HG02642 (cell line): Measurements from ENCODE around the gene PRKCA.

Source experiments
- ATAC-seq: cut with Tn5 transposase; IDR thresholded peaks from one replicate; pipeline ENCODE4 v1.9.1; 2021; ENCODE audit warnings: mild to moderate bottlenecking; ENCODE audit not compliant: unreplicated experiment, poor library complexity

Gene PRKCA

DNA sequence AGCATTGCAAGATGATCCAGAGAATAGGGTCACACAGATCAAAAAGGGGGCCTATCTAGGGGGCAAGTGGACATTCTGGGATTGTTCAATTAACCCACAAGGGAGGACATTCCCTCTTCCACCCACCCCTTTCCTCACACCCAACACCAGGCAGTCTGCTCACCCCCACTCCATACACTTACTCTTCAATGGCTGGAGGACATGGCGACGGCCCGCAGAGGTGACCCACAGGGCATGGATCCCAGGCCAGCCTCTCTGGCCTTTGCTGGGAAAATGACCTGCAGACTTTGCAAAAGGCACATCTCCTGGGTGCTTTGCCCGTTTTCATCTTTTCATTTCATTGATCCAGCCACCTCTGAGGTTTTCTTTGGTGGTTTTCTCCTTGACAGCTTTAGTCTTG, 530.8 kb downstream of the PRKCA start:
- no peak for ATAC-seq

DNA sequence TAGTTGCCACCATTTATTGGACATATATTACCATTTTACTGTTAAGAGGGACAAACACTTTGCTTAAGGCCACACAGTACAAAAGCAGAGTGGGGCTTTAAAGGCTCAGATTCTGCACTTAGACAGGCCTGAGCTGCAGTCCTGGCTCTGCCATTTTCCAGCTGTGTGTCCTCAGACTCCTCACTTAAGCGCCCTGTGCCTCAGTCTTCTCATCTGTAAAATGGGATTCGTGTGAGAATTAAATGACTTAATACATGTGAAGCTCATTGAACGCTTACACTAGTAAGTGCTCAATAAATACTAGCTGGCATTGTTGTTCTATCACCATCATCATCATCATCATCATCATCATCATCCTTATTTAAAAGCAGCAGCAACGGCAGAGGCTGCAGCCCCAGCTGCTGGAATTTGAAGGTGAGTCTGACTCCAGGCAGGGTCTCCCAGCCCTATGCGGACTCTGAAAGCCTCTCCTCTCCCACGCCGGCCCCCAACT, 532.1 kb downstream of the PRKCA start:
- ATAC-seq = no peak

DNA sequence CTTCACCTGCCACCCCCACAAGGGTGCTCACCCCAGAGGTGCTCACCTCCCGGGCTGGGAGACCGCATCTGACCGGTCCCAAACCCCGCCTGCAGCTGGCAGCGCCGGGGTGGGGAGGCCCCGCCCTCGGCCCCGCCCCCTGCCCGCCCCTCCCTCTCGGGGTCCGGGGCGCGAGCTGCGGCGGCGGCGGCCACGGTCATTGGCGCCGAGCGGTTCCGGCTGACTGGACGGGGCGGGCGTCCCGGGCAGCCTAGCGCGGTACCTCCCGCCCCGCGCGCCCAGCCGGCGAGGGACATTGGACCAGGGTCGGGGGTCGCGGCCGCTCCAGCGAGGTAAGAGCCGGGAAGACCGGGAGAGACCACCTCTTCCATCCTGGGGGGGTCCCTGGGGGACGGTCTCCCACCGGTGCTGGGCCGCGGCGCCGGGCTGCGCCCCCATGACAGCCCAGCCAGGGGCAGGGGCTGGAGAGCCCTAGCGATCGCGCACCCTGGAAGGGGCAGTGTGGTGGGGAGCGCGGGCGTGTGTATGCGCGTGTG, 532.6 kb downstream of the PRKCA start, which contains the start of gene CACNG5:
CACNG5 (plus strand) TSS at position 199 of the 536 bp plus-strand sequence. CDS start 42,216 bp downstream, outside the sequence.
- ATAC-seq = no peak

DNA sequence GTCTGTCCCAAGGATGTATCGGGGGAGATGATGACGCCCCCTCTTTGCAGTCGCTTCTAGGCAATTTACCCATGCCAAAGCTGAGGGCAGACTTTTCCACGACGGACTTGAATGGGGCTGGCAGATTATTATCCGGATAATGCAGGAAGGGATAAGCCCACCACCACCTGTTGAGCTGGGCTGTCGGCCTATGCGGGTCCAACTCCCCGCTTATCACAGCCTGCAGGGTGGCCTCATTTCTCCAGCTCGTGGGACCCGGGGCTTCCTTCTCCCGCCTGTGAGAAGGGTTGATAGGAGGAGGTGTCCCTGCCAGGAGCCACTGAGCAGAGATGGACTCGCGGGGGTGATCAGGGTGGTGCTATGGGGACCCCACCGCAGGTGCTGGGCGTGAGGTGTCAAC, 533.1 kb downstream of the PRKCA start:
- no peak for ATAC-seq

DNA sequence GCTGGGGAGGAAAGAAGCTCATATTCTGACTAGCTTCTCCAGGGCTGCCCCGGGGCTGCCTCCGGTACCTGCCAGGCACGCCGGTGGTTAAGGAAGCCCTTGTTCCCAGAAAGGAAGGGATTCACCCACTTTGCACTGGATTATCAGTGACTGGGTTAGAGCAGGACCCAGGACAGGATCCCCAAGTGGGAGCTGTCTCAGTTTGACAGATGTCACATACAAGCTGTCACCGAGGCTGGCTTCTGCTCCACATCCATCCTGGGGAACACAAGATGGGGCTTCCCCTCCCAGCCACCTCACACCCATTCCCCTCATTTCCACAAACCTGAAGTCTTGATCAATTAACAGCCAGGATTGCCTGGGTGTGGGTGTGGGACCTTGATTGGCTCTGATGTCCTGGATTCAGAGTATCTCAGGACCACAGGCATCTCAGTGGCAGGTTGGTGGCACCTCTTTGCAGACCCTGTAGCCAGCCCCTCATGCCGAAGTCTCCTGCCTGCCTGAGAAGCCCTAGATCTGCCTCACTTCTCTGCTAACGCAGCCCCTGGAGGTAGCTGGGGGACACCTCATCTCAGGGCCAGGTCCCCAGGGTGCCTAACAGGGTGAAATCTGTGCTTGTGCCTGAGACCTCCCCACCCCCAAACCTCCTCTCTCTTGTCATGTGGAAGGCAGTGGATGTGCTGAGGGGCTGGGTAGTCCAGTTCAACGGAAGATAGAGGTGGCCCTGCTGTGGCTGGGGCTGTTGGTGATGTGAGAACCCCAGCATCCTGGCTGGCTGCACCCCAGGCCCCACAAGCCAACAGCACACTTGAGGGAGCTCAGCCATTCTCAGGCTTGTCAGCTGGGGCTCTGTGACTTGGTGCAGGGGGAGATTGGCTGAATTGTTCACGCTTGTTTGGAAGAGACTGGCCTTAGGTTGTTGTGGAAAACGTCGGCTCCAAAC, 533.9 kb downstream of the PRKCA start:
- ATAC-seq = no peak

DNA sequence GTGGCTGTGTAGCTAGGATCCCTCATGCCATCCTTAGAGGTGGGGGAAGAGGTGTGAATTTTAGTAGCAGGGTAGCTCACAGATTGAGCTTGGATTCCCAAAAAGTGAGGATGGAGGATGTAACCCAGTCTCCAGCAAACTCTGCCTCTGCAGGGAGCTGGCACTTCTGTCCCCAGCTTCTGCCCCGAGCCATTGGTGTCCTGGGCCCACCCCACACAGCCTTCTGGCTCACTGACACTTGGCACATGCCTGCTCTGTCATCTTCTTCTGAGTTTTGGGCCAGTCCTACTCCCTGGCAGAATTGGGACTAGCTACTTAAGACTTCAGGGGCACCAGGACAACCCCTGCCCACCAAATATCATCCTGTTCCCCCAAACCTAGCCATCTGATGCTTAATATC, 534.8 kb downstream of the PRKCA start:
- no peak for ATAC-seq

DNA sequence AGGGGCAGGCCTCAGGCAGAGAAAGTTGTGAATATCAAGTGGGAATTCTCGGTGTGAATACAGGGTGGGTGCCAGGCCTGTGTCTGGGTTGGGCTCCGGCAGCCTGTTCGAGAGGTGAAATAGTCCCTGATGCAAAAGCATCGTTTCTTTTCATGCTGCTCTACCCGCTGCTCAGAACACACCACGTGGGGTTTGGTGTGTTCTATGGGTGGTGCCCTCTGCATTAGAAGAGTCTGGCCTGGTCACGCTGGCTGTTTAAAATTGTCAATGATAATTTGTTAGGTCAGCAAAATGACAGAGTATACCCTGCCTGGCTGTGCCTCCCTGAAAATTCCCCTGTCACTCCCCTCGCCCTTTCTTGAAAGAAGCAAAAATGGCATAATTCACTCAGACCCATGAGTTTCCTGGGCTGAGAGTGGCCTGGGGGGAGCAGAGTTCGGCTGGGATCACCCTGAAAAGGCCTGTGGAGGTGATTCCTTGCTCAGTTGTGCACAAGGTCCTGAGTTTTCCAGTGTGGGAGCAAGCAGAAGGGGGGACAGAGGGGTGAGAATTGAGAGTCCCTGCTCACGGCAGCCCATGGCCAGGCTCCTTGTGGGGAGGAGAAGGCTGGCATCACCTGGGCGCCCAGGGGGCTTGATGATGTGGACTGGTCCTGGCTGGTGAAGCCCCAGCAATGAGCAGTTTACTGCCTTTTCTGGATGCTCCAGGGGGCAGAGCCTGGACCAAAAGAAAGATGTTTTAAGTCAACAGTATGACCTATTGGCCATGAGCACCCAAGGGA, 535.7 kb downstream of the PRKCA start:
- no peak for ATAC-seq

DNA sequence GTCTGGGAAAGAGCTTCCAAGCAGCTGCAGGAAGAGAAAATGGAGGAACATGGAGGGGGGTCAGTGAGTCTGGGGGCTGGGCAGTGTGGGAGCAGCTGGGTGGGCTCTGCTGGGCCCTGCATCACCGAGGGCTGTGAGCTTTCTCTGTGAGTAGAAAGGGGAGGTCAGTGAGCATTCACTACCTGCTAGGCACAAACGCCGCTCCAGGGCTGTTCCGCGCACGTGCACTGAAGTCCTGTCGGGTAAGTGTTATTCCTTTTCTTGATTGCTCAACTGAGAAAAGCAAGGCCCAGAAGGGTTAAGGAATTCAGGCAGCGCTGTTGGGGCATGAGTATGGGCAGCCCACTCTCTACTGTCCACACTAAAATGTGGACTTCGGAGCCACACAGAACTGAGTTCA, 537.2 kb downstream of the PRKCA start:
- no peak for ATAC-seq

DNA sequence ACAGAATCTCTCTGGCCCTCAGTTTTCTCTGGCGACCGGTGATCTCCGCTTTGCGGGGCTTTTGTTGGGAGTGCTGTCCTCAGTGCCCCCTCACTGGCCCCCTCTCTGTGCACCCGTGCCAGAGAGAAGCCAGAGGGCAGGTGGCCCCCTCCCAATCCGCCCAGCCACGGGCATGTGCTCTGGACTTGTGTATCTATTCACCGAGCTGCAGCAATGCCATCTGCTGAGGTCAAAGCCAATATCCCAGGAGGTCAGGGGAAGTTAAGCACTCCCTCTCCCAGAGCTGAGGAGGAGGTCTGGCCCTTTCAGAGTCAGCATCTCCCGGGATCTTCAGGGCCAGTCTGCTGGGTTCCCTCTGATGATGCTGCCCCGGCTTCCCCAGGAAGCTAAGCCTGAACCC, 537.6 kb downstream of the PRKCA start:
- no peak for ATAC-seq

DNA sequence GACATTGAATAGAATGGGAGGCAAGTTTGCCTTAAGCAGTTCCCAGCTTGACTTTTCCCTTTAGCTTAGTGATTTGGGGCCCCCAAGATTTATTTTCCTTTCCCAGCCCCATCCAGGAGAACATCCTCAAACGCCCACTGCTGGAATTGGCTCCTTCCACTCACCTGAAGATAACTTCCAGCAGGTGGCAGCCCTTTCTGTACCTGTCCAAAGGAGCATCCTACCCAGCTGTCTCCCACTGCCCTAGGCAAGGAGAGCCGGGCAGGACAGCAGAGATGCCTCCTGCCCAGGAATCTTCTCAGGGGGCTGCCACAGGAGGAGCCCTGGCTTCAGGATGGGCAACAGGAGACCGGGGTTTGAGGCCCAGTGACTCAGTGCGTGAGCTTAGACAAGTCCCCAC, 538.9 kb downstream of the PRKCA start:
- ATAC-seq = no peak

DNA sequence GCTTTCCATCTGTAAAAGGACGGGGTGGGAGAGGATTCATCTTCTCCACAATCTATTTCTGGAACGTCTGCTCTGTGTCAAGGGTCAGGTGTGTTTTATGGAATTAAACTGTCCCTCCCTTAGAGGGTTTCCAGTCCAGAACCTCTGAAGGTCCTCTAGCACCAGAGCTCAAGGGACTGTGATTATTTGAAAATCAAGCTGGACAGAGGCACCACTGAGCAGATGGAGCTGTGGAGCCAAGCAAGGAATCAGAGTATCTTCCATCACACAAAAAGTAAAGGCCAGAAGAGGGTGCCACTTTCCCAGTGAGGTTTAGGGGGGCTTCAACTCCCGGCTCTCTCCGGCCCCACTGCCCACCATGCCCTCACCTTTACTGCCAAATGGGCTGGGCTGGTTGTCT, 539.3 kb downstream of the PRKCA start:
- no peak for ATAC-seq

DNA sequence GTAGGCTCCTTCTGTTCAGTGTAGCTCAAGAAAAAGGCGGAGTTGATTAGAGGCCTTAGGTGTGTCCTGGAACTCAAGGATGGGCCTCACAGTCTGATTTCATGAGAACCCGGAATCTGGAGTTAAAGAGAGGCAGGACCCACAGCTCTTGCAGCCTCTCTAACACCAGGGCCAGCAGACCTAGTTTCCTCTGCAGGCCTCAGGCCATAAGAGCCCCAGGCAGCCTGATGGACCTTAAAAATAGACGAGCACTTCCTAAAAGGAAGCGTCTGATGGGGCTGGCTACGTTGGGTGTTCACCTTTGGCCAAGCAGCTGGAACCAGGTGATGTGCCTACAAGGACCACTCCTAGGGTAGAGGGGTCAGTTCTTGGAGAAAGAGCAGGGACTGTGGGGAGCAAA, 540.1 kb downstream of the PRKCA start:
- ATAC-seq = no peak

DNA sequence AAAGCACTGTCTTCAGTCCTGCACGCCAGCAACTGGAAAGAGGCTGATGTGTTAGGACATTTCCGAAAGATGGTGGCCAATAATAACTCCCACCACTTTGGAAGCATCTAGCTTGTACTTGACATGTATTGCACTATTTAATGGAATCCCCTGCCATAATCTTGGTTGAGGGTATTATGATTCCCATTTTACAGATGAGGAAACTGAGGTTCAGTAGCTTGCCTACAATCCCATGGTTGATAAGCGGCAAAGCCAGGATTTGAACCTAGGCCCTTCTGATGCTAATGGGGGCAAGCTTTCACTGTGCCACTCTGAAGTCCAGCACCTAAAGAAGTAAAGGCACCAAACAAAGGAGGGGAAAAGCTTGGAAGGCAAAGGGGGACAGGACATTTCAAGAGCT, 540.5 kb downstream of the PRKCA start:
- no peak for ATAC-seq

DNA sequence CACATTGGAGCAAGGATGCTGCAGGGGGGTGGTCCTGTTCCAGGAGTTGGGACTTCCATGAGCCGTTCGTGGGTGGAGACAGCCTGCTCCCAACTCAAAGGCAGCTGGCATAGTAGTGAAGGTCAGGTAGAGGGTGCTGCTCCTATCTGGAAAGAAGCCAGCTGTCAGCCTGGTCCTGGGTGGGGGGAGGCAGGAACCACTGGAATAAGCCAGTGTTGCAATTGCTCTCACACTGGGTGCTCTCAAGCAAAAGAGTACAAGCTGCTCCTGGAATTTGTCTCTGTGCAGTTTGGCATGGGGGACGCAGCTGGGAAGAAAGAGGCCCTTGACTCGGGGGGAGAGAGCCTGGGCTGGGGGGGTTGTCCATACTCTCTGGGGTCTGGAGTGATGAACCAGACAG, 541.2 kb downstream of the PRKCA start:
- ATAC-seq = no peak

DNA sequence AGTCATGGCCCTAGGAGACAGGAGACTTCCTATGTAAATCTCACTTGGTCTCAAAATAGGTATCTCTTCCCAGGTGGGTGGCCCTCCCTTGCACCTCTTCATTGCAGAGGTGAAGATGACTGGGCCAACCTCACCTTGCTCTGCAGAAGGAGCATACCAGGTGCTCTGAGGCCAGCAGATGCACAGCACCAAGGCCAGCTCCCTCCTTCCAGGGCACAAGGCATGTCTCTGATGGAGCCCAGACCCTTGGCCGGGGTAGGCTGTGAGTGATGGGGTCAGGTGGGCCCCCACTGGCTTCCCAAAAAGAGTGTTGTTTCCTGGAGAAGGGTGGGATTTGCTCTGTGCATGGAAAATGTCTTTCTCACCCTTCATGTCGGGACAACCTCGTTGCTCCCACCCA, 545.3 kb downstream of the PRKCA start:
- ATAC-seq = no peak

DNA sequence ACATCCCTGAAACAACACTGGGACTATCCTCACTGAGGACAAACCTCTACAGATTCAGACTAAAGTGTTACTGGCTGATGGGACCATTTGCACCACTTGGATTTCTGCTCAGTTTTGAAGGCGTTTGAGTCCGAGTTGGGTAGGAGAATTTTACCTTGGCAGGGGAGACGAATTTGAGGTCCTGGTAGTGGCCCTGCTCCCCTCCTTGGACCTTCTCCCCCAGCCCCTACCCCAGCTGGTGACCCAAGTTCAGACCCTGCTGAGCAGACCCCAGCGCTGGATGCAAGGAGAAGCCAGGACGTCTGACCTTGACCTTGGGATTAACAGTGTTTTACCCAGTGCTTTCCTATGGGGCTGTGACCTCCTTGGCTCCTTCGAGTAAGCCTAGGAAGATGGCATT, 546.1 kb downstream of the PRKCA start:
- ATAC-seq = no peak

DNA sequence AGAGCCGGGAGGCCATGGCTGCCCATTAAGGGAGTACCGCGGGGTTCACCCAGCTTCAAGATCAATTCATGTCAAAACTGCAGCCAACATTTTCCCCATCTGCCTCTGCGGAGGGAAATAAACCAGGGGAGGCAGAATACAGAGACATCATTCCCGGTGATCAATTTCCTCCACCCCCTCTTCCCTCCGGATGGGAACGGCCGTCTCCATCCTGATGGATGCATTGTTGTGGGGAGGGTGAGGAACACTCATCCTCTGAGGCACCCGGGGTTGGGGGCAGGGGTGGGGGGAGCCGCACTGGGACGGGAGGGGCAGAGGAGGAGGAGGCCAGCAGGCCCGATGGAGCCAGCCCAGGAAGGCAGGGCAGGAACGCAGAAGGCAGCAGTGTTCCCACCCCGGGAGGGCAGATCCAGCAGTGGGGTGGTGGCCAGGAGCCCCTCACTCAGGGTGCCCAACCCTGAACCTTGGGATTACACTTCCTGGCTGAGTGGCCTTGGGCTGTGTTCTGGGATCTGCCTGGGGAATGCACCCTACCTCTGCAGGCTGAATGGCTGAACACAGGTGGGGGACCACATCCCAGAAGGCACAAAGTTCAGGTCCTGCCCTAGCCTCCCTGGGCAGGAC, 546.7 kb downstream of the PRKCA start:
- ATAC-seq = no peak

DNA sequence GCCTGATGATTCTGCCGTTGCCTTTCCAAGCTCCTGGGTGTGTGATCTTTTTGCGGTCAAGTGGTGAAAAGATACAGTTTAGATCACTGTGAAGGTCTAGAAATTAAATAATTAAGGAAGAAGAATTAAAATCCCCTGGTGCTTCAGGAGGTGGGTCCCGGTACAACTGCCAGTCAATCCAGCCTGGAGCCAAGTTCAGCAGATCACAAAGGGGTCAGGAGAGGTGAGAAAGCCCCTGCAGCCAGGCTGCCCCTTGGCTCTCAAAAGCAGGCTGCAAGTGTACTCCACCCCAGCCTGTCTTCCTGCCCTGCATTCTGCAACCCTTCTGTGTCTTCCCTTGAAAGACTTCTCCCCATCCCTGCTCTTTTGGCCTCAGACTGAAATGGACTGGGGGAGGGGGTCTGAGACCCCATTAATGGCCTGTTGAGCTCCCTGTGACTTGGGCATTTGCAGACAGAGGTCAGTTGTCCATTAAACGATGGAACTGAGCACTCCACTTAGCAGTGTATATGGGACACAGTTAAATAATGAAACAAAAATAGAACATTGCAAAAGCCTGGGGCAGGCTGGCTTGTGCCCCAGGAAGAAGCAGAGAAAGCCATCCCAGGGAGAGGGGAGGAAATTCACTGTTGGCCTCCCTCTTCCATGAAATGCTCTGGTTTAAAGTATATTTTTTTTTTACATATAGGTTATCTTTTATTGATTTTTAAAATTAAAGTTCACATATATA, 547.6 kb downstream of the PRKCA start:
- no peak for ATAC-seq

DNA sequence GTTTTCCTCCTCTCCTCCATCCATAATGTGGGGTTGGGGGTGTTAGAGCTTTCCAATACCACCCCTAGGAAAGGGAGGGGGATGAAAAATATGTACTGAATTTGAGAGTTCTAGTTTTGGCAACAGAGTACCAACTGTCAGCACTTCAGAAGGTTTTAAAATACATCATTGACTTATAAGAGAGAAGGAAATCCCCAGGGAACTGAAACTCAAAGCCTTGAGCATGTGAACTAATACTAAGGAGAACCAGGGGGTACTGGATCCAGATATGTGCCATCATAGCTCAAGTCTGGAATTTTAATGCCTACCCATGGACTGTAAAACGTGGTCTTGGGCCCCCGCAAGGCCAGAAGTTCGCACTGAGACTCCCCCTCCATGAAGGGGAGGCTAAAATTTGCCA, 548.3 kb downstream of the PRKCA start:
- ATAC-seq = no peak

DNA sequence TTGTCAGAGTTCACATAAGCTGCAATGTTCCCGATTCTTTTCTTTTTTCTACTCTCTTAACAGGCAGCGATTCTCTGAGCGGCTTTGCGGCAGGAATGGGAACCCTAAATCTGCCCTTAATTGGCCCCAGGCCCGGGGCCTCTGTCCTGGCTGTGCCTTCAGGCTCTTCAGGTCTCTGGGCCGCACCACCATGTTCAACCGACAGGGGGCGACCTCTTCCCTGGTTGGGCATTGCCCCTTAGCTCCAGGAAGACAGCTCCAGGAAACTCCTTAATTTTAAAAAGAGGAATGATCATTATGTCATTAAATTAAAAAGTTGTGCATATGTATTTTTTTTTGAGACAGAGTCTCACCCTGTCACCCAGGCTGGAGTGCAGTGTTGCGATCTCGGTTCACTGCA, 552.8 kb downstream of the PRKCA start:
- ATAC-seq = no peak
